HCT116 (cell line): ENCODE measurements around the gene ASB9. TPM values are rescaled to one million over a fixed set of nuclear protein-coding genes. Genes with fewer than 3 reads are reported as not detected.

Experiments
- ATF3 ChIP-seq: IDR thresholded peaks from 2 replicates; pipeline ENCODE4 v1.6.1; 2012
- FOSL1 ChIP-seq: IDR thresholded peaks from 2 replicates; pipeline ENCODE4 v1.6.1; 2012; ENCODE audit warnings: low read depth
- POLR2A ChIP-seq: IDR thresholded peaks from 2 replicates; pipeline ENCODE4 v1.7.0; 2011; ENCODE audit warnings: borderline replicate concordance; ENCODE audit not compliant: insufficient read depth, insufficient read length; ENCODE audit errors: extremely low read depth
- SIN3A ChIP-seq: IDR thresholded peaks from 2 replicates; pipeline ENCODE4 v1.6.1; 2012; ENCODE audit warnings: low read depth
- SP1 ChIP-seq: IDR thresholded peaks from 2 replicates; pipeline ENCODE4 v1.6.1; 2012; ENCODE audit warnings: low read depth
- SRF ChIP-seq: IDR thresholded peaks from 2 replicates; pipeline ENCODE4 v1.6.1; 2012; ENCODE audit warnings: low read depth
- ZBTB33 ChIP-seq: IDR thresholded peaks from 2 replicates; pipeline ENCODE4 v1.6.1; 2011; ENCODE audit warnings: mild to moderate bottlenecking, low read length, moderate library complexity; ENCODE audit not compliant: insufficient replicate concordance; ENCODE audit errors: extremely low read depth
- ZNF274 ChIP-seq: fragments of 200-500 bp; sonication (Bioruptor generic); IDR thresholded peaks from 2 replicates; pipeline ENCODE4 v1.6.1; 2014; ENCODE audit warnings: mild to moderate bottlenecking, low read depth, low read length, inconsistent platforms
- total RNA-seq: library from RNA; stranded (reverse); gene quantifications from one replicate; pipeline ENCODE4 v1.2.1, GENCODE V29; 2021; ENCODE audit not compliant: unreplicated experiment
- TF ChIP-seq, protein P1 (sequence below): IDR thresholded peaks from 2 replicates; pipeline ENCODE4 v1.6.1; 2012; ENCODE audit warnings: low read depth

Gene ASB9
- total RNA-seq, 1 experiment from 2014 or later: 2.9 TPM

DNA sequence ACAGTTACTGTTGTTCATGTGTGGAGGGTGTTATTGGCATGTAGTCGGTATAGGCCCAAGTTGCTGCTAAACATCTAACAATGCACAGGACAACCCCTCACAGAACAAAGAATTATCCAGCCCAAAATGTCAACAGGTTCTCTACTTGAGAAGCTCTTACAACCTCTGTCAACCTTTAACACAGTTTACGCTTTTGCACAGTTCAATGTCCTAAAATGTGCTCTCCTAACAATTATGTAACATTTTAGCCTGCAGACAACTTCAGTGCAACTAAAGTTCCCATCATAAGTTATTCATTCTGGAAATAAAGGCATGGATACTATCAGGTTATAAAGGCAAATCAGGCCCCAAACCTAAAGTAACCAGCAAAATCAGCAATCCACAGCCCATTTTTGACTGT lies 66.2 kb downstream of the ASB9 start (continued):
- TF ChIP-seq, protein P1, sequence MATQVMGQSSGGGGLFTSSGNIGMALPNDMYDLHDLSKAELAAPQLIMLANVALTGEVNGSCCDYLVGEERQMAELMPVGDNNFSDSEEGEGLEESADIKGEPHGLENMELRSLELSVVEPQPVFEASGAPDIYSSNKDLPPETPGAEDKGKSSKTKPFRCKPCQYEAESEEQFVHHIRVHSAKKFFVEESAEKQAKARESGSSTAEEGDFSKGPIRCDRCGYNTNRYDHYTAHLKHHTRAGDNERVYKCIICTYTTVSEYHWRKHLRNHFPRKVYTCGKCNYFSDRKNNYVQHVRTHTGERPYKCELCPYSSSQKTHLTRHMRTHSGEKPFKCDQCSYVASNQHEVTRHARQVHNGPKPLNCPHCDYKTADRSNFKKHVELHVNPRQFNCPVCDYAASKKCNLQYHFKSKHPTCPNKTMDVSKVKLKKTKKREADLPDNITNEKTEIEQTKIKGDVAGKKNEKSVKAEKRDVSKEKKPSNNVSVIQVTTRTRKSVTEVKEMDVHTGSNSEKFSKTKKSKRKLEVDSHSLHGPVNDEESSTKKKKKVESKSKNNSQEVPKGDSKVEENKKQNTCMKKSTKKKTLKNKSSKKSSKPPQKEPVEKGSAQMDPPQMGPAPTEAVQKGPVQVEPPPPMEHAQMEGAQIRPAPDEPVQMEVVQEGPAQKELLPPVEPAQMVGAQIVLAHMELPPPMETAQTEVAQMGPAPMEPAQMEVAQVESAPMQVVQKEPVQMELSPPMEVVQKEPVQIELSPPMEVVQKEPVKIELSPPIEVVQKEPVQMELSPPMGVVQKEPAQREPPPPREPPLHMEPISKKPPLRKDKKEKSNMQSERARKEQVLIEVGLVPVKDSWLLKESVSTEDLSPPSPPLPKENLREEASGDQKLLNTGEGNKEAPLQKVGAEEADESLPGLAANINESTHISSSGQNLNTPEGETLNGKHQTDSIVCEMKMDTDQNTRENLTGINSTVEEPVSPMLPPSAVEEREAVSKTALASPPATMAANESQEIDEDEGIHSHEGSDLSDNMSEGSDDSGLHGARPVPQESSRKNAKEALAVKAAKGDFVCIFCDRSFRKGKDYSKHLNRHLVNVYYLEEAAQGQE: no peak
- TF ChIP-seq FOSL1 (no peak), SP1 (no peak), SIN3A (no peak), ATF3 (no peak), ZNF274 (no peak), ZBTB33 (no peak), POLR2A (no peak), SRF (no peak)
